DLD1 (cell line): ENCODE measurements around the gene NABP2.
"Not testable (repeated sequence)": the region's sequence is repeated elsewhere in the genome, so short reads cannot be mapped to it uniquely, and the experiment has no call there.

Experiments used
- in situ Hi-C: cut with HindIII; loops from 2 replicates; pipeline ENCODE4 v1.10.0; 2017; ENCODE audit warnings: low sequenced_read_pairs

NABP2 gene

GRCh38 chr12:56241424-56242303 lies 17.5 kb downstream of the NABP2 start:
- in situ Hi-C loops, result no loop called here

DNA sequence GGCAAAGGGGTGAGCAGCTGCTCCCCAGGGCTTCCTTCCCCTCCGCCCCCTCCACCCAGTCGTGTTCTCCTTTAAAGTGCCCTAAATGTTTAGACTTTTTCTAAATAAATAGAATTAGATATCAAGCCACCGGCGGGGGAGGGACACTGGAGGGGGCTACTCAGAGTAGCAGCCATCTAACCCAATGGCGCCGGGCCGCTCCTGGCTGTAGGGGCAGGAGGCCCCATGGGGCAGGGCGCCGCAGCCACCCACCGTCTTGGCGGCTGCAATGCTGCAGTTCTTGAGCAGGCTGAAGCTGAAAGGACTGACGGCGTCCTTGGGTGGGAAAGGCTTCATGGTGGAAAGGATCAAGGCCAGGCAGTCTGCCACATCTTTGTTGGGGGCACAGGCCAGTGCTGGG lies 18.8 kb downstream of the NABP2 start:
- in situ Hi-C loops, result no loop called here

DNA sequence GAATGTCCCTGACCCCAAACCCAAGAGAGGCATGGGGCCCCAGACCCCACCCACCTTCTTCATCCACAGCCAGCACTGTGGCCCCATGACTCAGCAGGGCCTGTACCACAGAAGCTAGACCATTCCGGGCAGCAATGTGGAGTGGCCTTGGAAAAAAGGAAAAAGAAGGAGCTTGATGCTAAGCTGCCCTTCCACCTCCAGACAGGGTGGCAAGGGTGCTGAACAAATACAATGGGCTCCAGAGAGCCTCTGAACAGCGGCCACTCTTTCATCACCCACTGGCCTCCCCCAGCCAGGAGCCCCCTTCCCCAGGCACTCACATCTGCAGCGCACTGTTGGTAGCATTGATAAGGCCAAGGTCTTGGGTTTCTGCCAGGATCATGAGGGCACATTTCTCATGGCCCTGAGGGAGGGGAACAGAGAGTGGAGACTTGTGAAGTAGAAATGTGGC lies 19.6 kb downstream of the NABP2 start:
- in situ Hi-C loops, result no loop called here

DNA sequence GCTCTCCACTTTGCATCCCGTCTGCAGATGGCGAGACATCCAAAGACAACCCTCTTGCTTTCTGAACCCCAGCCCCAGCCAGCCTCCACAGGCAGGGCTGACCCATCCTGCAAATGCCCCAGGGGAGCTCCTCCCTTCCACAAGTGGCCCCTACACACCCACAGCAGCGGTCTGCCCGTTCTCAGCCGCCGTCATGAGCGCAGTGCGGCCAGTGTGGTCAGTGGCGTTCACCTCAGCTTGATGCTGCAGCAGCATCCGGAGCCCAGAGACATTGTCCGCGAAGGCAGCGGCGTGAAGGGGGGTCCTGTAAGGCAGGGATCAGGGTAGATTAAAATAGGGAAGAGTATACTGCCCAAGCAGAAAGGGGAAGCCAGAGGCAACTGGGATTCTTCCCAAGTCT lies 20.4 kb downstream of the NABP2 start:
- in situ Hi-C loops, result no loop called here

DNA sequence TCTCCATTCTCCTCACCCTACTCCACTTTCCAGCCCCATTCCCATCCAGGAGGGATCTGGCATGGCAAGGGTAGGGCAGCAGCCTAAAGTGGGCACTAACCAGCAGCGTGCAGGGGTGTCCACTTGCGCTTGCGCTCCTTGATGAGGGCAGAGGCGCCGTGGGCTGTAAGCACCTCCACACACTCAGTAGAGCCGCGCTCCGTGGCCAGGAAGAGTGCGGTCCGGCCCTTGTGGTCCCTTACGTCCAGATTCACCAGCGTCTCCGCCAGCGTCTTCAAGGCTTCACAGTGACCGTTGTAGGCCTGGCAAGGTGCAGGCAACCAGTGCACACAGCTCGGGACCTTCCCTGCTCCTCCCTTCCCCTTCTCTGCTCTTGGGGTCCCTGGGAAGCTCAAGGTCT lies 23.8 kb downstream of the NABP2 start:
- in situ Hi-C loops, result no loop called here

- in situ Hi-C loops, result no loop called here
These were observed 24.6 kb downstream of the NABP2 start for GRCh38 chr12:56248711-56249110.

DNA sequence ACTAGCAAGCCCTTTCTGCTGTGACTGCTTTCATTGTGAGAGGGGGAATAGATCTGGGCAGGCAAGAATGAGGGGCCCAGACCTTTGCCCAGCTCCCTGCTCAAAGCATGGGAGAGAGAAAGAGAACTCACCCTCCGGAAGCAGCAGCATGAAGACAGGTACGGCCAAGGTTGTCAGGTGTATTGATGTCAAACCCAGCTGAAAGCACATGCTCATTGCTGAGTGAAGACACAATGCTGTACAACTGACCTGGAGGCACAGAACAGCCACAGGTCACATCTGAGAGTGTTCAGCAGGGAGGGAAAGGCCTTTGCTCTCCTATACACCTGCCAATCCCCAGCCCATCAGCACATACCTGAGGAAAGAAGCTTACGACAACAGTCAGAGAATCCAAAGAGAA lies 28.5 kb downstream of the NABP2 start:
- in situ Hi-C loops, result no loop called here

DNA sequence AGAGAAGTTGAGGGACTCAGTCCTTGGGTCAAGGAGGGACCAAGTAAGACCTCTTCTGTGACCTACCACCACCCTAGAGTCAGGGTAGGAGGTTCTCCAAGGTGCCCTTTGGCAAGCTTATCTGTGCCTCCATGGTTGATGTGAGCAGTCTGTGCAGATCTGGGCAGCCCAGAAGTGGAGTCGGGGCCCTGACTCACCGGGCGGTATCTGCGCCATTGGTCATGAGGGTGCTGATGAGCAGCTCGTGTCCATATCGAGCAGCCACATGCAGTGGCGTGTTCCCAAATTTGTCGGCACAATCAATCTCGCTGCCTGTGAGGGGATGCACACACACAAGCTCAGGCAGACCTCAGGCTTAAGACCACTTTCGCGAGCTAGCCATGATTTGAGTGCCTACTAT lies 28.9 kb downstream of the NABP2 start:
- in situ Hi-C loops, result no loop called here

DNA sequence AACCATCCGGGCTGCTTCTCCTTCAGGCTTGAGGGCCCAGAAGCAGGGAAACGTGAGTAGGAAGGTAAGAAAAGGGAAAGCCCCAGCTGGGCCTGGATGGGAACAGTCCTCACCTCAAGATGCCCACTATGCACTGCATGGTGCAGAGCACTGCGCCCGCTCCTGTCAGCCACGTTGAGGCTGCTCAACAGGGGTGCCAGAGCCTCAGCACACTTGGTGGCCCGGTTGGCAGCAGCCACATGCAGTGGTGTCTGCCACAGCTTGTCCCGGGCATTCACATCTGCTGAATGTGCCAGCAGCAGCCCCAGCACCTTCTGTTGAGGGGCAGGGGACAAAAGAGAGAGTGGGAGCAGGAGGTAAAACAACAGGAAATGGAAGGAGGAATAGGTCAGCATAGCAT lies 31.5 kb downstream of the NABP2 start:
- in situ Hi-C loops, result no loop called here

GRCh38 chr12:56256326-56256960 lies 32.3 kb downstream of the NABP2 start:
- in situ Hi-C loops, result no loop called here

DNA sequence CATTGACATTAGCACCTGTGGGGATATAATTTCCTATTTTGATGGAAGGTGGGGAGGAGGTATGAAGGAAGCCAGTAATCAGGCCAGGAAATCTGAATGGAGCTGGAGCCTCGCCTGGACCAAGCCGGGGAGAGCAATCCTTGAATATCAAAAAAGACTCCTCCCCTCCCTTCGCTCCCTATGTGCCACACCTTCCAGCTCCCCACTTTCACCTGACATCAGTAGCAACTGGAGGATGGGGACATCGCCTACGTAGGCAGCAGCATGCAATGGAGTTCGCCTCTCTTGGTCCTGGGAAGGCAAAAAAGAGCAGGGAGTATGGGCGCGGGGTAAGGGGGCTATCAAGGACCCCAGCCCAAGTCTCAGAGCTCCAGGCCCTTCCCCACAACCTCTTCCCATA lies 32.9 kb downstream of the NABP2 start:
- in situ Hi-C loops, result no loop called here

GRCh38 chr12:56257491-56258067 lies 33.4 kb downstream of the NABP2 start:
- in situ Hi-C loops, result no loop called here

DNA sequence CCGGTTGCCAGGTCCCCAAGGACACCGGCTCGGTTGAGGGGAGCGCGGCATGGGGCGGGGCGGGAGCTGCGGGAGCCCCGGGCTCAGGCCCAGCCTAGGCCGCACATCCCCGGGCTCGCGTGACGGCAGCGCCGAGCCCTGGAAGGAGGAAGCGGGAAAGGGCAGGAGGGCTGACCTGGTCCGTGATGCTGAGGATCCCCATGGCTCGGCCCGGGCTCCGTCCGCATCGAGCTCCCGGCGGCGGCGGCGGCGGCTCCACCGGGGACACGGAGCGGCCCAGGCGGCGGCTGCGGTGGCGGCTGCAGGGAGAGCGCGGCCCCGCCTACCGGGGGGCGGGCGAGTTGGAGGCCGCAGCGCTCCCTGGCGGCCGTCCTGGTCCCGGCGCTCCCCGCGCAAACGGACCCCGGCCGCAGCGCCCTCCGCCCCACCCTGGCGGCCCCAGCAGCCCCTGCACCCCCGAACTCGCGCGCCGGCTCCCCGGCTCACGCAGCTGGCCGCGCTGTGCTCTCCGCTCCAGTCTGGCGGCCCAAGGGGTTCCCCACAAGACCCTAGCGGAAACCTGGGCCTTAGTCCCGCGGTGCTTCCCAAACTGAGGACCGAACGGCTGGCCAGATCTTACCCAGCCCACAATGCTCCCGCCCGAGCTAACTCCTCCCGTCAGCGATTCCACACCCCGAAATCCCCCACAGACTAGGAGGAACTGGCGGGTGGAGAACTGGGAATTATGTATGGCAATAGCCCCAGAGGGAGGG lies 34.1 kb downstream of the NABP2 start, which contains the start of gene ANKRD52:
ANKRD52 (minus strand) TSS at position 317 of the 752 bp plus-strand sequence; CDS start at position 202, 115 bp downstream.
- in situ Hi-C loops, result no loop called here

GRCh38 chr12:56258820-56259183 lies 34.7 kb downstream of the NABP2 start:
- in situ Hi-C loops, result no loop called here

- in situ Hi-C loops, result no loop called here
These were observed 36.2 kb downstream of the NABP2 start for GRCh38 chr12:56260380-56260779.

DNA sequence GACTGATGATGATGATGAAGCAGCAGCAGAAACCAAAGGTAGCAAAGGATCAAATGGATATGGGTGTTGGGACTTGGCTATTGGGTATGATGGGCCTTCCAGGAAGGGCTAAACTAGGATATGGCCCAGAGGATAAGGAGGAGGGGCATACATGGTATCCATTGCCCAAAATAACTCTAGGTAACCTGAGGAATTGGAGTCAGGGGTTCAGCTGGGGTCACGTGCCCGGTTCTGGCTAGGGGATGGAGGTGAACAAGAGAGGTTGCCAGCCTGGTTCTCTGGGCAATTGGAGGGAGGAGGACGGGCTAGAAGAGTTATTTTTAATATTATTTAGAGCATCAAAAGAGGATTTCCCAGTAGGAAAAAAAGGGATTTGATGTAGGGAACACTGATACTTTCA lies 36.8 kb downstream of the NABP2 start:
- in situ Hi-C loops, result no loop called here

GRCh38 chr12:56261503-56262232 lies 37.5 kb downstream of the NABP2 start:
- in situ Hi-C loops, result no loop called here

GRCh38 chr12:56262955-56263354 lies 38.8 kb downstream of the NABP2 start:
- in situ Hi-C loops, result not testable (repeated sequence)

DNA sequence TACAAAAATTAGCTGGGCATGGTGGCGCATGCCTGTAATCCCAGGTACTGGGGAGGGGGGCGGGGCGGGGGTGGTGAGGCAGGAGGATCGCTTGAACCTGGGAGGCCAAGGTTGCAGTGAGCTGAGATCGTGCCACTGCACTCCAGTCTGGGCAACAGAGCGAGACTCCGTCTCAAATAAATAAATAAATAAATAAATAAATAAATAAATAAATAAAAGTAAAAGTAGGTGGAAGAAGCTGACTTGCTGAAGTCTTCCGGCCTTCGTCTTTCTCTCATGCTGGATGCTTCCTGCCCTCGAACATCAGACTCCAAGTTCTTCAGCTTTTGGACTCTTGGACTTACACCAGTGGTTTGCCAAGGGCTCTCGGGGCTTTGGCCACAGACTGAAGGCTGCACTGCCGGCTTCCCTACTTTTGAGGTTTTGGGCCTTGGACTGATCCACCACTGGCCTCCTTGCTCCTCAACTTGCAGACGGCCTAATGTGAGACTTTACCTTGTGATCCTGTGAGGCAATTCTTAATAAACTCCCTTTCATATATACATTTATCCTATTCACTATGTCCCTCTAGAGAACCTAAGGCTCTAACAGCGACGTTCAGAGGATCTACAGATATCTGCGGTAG lies 42.0 kb downstream of the NABP2 start:
- in situ Hi-C loops, result not testable (repeated sequence)
